ENCODE measurements around the gene ATP6V0C. TPM values are rescaled to one million over a fixed set of nuclear protein-coding genes. Genes with fewer than 3 reads are reported as not detected.

Gene ATP6V0C
- polyA plus RNA-seq, 1 donor from 2014 or later = 100 TPM

DNA sequence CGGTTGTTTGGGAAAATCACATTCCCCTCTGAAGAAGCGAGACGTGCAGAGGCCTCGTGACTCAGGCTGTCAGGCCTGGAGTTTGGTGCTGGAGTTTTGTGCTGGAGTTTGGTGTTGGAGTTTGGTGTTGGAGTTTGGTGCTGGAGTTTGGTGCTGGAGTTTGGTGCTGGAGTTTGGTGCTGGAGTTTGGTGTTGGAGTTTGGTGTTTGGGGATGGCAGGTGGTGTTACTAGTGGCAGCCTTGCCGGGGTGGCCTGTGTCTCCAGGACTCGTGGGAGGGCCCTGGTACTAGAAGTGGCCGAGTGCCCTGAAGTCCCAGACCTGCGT lies 26.3 kb upstream of the ATP6V0C start:
- Histone ChIP-seq H3K79me2 (replicated peaks; ENCODE audit: insufficient read depth, low read length) (no peaks in the 10 kb centered on the region), H3K4me3 (ENCODE audit: low read length) (no peak overlapping the region), H2AFZ (ENCODE audit: low read depth, low read length) (no peak overlapping the region), H3K4me2 (ENCODE audit: low read length) (no peak overlapping the region), H3K27ac (ENCODE audit: low read length) (no peak overlapping the region), H3K9ac (ENCODE audit: low read length) (no peak overlapping the region), H3F3A (ENCODE audit: insufficient read depth, low read length, poor library complexity, severe bottlenecking) (no peaks in the 10 kb centered on the region), H3K9me2 (ENCODE audit: insufficient read depth, low read length) (no peaks in the 10 kb centered on the region), H3K27me3 (ENCODE audit: insufficient read depth, low read depth, low read length) (no peaks in the 10 kb centered on the region), H3K36me3 (ENCODE audit: insufficient read depth, low read length) (no peaks in the 10 kb centered on the region), H4K20me1 (ENCODE audit: insufficient read depth) (no peaks in the 10 kb centered on the region), H3K9me3 (ENCODE audit: low read length) (no peaks in the 10 kb centered on the region)
- TF ChIP-seq RAD21 (conservative IDR thresholded peaks at IDR 0.05) (no peak), SMC3 (conservative IDR thresholded peaks at IDR 0.05; ENCODE audit: poor library complexity) (no peak), TAF1 (IDR thresholded peaks at IDR 0.05; ENCODE audit: low read depth) (no peak), EZH2 (IDR thresholded peaks at IDR 0.05; ENCODE audit: borderline replicate concordance, insufficient read depth, low read length, poor library complexity, severe bottlenecking) (no peak), POLR2AphosphoS5 (IDR thresholded peaks at IDR 0.05) (no peak), EP300 (conservative IDR thresholded peaks at IDR 0.05; ENCODE audit: poor library complexity, severe bottlenecking) (no peak)
- TF ChIP-seq, protein P1, sequence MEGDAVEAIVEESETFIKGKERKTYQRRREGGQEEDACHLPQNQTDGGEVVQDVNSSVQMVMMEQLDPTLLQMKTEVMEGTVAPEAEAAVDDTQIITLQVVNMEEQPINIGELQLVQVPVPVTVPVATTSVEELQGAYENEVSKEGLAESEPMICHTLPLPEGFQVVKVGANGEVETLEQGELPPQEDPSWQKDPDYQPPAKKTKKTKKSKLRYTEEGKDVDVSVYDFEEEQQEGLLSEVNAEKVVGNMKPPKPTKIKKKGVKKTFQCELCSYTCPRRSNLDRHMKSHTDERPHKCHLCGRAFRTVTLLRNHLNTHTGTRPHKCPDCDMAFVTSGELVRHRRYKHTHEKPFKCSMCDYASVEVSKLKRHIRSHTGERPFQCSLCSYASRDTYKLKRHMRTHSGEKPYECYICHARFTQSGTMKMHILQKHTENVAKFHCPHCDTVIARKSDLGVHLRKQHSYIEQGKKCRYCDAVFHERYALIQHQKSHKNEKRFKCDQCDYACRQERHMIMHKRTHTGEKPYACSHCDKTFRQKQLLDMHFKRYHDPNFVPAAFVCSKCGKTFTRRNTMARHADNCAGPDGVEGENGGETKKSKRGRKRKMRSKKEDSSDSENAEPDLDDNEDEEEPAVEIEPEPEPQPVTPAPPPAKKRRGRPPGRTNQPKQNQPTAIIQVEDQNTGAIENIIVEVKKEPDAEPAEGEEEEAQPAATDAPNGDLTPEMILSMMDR (IDR thresholded peaks at IDR 0.05; ENCODE audit: poor library complexity, severe bottlenecking) = no peak

DNA sequence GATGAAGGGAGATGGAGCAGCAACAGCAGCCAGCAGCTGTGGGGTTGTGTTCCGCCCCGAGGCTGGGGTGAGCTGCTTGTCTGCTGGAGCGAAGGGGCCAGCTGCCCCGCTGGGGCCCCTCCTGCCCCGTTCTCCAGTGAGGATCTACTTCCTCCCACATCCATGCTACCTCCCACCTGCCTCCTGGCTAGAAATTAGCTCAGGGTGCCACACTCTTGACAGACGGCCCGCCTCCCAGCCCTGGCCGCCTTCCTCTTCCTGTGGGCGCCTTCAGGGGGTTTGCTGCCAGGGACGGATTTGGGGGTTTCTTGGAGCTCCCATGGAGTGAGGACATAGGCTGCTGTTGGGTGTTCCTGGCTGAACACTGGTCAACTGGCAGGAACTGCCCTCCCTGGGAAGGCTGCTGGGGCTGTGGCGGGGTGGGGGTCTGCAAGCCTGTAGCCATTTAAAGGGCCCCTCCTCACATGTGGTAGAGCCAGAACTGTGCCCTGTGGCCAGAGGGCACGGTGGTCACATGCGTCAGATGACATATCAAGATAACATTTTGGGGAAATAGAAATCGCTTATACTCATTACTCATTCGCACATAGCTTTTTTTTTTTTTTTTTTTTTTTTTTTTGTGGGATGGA lies 25.7 kb upstream of the ATP6V0C start:
- no peaks in the 10 kb centered on the region for H3F3A ChIP-seq (ENCODE audit: insufficient read depth, low read length, poor library complexity, severe bottlenecking)
- no peak overlapping the region for H3K4me3 ChIP-seq (ENCODE audit: low read length)
- H3K79me2 ChIP-seq (replicated peaks; ENCODE audit: insufficient read depth, low read length) = no peaks in the 10 kb centered on the region
- H3K9me2 ChIP-seq (ENCODE audit: insufficient read depth, low read length) = no peaks in the 10 kb centered on the region
- no peak overlapping the region for H3K27ac ChIP-seq (ENCODE audit: low read length)
- no peaks in the 10 kb centered on the region for H3K9me3 ChIP-seq (ENCODE audit: low read length)
- no peaks in the 10 kb centered on the region for H4K20me1 ChIP-seq (ENCODE audit: insufficient read depth)
- H3K4me2 ChIP-seq (ENCODE audit: low read length) = no peak overlapping the region
- no peaks in the 10 kb centered on the region for H3K27me3 ChIP-seq (ENCODE audit: insufficient read depth, low read depth, low read length)
- TF ChIP-seq EZH2 (IDR thresholded peaks at IDR 0.05; ENCODE audit: borderline replicate concordance, insufficient read depth, low read length, poor library complexity, severe bottlenecking) (no peak), POLR2AphosphoS5 (IDR thresholded peaks at IDR 0.05) (no peak), RAD21 (conservative IDR thresholded peaks at IDR 0.05) (no peak), TAF1 (IDR thresholded peaks at IDR 0.05; ENCODE audit: low read depth) (no peak)
- TF ChIP-seq, protein P2, sequence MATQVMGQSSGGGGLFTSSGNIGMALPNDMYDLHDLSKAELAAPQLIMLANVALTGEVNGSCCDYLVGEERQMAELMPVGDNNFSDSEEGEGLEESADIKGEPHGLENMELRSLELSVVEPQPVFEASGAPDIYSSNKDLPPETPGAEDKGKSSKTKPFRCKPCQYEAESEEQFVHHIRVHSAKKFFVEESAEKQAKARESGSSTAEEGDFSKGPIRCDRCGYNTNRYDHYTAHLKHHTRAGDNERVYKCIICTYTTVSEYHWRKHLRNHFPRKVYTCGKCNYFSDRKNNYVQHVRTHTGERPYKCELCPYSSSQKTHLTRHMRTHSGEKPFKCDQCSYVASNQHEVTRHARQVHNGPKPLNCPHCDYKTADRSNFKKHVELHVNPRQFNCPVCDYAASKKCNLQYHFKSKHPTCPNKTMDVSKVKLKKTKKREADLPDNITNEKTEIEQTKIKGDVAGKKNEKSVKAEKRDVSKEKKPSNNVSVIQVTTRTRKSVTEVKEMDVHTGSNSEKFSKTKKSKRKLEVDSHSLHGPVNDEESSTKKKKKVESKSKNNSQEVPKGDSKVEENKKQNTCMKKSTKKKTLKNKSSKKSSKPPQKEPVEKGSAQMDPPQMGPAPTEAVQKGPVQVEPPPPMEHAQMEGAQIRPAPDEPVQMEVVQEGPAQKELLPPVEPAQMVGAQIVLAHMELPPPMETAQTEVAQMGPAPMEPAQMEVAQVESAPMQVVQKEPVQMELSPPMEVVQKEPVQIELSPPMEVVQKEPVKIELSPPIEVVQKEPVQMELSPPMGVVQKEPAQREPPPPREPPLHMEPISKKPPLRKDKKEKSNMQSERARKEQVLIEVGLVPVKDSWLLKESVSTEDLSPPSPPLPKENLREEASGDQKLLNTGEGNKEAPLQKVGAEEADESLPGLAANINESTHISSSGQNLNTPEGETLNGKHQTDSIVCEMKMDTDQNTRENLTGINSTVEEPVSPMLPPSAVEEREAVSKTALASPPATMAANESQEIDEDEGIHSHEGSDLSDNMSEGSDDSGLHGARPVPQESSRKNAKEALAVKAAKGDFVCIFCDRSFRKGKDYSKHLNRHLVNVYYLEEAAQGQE (IDR thresholded peaks at IDR 0.05; ENCODE audit: borderline replicate concordance) = no peak
- H3K36me3 ChIP-seq (ENCODE audit: insufficient read depth, low read length) = no peaks in the 10 kb centered on the region
- H3K9ac ChIP-seq (ENCODE audit: low read length) = no peak overlapping the region
- H2AFZ ChIP-seq (ENCODE audit: low read depth, low read length) = no peak overlapping the region

DNA sequence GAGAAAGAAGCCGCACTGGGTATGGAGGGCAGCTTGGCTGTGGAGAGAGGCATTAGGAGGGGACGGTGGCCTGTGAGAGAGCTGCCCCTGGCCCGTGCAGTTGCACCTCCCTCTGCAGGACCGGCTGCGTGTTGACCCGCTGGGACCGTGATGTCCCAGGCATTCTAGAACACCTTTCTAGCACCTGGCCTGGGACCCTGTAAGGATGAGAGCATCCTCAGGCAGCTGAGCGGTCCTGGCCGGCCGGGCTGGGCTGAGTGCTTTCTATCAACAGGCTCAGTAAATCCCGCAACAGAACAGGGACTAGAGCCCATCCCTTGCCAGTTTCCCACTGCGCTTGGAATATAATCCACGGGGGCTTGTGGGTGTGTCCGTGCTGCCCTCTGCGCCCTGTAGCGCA lies 24.2 kb upstream of the ATP6V0C start:
- no peak overlapping the region for H3K4me2 ChIP-seq (ENCODE audit: low read length)
- H4K20me1 ChIP-seq (ENCODE audit: insufficient read depth) = no peaks in the 10 kb centered on the region
- no peak overlapping the region for H3K4me3 ChIP-seq (ENCODE audit: low read length)
- no peak overlapping the region for H3K27ac ChIP-seq (ENCODE audit: low read length)
- no peak overlapping the region for H3K9ac ChIP-seq (ENCODE audit: low read length)
- no peak overlapping the region for H2AFZ ChIP-seq (ENCODE audit: low read depth, low read length)
- no peaks in the 10 kb centered on the region for H3K79me2 ChIP-seq (replicated peaks; ENCODE audit: insufficient read depth, low read length)
- H3F3A ChIP-seq (ENCODE audit: insufficient read depth, low read length, poor library complexity, severe bottlenecking) = no peaks in the 10 kb centered on the region
- no peaks in the 10 kb centered on the region for H3K36me3 ChIP-seq (ENCODE audit: insufficient read depth, low read length)
- H3K9me2 ChIP-seq (ENCODE audit: insufficient read depth, low read length) = no peaks in the 10 kb centered on the region
- H3K27me3 ChIP-seq (ENCODE audit: insufficient read depth, low read depth, low read length) = no peaks in the 10 kb centered on the region
- TF ChIP-seq SMC3 (conservative IDR thresholded peaks at IDR 0.05; ENCODE audit: poor library complexity) (no peak), RAD21 (conservative IDR thresholded peaks at IDR 0.05) (no peak), POLR2AphosphoS5 (IDR thresholded peaks at IDR 0.05) (no peak), EZH2 (IDR thresholded peaks at IDR 0.05; ENCODE audit: borderline replicate concordance, insufficient read depth, low read length, poor library complexity, severe bottlenecking) (no peak), TAF1 (IDR thresholded peaks at IDR 0.05; ENCODE audit: low read depth) (no peak), EP300 (conservative IDR thresholded peaks at IDR 0.05; ENCODE audit: poor library complexity, severe bottlenecking) (no peak), MXI1 (conservative IDR thresholded peaks at IDR 0.05; ENCODE audit: poor library complexity, severe bottlenecking) (no peak)
- TF ChIP-seq, protein P2 (IDR thresholded peaks at IDR 0.05; ENCODE audit: borderline replicate concordance) = no peak
- TF ChIP-seq, protein P1 (IDR thresholded peaks at IDR 0.05; ENCODE audit: poor library complexity, severe bottlenecking) = no peak
- H3K9me3 ChIP-seq (ENCODE audit: low read length) = no peaks in the 10 kb centered on the region

Measured in neural cell (in vitro differentiated cells).